ENCODE measurements around the gene RUBCNL.
A peak's percentile ranks its signal among the peaks of the same experiment; 100 is the strongest.
"Not testable (repeated sequence)": the region's sequence is repeated elsewhere in the genome, so short reads cannot be mapped to it uniquely, and the experiment has no call there.

The RUBCNL gene

DNA sequence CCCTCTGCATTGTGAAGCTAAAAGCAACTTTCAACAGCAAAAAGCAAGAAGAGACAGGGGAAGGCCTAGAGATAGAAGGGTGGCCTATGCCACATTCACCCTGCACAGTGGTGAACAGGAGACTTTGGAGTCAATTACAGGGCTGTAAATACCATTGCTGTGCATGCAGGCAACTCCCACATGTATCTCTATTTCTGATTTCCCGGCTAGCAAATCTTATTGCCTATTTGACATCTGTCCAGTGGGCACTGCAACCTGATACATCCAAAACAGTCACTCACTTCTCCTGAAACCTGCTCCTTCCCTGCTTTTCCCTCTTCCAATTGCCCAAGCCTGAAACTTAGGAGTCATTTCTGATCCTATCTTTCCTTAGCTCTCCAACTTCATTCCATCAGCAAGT, 13.4 kb downstream of the RUBCNL start:
- DNase-seq (ENCODE audit: low spot score), result no peak

DNA sequence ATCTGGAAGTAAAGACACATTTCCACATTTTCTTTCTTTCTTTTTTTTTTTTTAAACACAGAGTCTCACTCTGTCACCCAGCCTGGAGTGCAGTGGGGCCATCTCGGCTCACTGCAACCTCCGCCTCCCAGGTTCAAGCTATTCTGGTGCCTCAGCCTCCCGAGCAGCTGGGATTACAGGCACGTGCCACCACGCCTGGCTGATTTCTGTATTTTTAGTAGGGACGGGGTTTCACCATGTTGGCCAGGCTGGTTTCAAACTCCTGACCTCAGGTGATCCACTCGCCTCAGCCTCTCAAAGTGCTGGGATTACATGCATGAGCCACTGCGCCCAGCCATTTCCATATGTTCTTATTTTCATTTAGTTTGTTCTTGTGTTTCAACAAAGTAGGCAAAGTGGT, 14.1 kb downstream of the RUBCNL start:
- not testable (repeated sequence) for DNase-seq (ENCODE audit: low spot score)

- DNase-seq (ENCODE audit: low spot score), result no peak
These were observed 15.0 kb downstream of the RUBCNL start for GRCh38 chr13:46372071-46372470.

GRCh38 chr13:46369506-46370277, 17.4 kb downstream of the RUBCNL start:
- no peak for DNase-seq (ENCODE audit: low spot score)

- no peak for DNase-seq (ENCODE audit: low spot score)
These were observed 19.3 kb downstream of the RUBCNL start for GRCh38 chr13:46367617-46368327.

DNA sequence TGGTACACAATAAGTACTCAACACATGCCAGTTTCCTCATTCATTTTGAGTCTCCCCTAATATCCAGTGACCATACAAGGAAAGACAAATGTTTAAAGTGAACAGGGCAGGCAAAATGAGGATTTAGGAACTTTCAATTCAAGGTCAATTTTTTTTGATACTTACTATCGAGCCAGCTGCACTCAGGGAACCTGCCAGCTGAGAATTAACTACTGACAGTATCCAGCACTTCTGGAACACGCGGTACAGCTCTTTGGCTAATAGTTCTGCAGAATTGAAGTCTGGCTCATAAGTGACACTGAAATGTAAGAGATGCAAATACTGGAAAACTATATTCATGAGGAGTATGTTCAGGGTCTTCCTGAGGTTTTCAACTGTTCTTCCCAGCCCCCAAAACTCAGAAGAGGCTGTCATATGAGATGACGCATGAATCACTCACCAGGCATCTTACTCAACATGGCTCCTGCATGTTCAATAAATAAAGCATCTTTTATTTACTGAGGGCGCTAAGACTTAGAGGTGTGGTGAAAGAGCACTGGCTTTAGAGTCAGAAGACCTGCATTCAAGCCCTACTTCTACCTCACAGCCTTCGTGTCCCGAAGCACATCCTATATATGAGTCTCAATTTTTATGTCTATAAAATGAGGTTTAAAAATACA, 25.6 kb downstream of the RUBCNL start:
- no peak for DNase-seq (ENCODE audit: low spot score)

DNA sequence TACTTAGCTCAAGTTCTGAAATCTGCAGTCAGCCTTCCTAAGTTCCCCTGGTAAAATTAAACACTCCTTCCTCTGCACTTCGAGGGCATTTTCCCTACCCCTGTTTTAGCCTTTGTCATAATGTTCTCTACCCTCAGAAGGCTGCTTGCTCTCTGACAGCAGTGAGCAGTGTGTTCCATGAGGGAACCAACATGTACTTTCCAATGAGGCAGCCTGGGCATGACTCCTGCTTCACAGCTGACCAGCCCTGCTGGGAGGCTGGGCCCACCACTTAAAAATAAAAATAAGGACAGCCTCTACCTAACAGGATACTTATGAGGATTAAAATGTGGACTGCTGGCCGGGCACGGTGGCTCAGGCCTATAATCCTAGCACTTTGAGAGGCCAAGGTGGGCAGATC, 26.4 kb downstream of the RUBCNL start:
- no peak for DNase-seq (ENCODE audit: low spot score)

DNA sequence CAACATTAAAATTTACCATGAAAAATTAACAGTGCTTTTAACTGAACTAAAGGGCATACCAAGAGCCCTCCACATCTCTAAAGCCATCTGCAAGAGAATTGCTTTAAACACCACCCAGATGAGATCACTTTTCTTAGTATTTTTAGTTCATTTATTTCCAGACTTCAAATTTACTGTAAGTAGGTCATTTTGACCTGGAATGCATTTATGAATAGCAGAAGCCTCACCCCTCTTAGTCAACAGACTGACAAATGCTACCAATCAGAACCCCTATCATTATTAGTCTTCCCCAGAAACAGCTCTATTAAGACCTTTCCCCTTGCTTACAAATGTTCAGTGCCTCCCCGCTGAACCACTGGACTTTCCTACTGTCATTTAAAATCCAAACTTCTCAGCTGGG, 27.3 kb downstream of the RUBCNL start:
- no peak for DNase-seq (ENCODE audit: low spot score)

DNA sequence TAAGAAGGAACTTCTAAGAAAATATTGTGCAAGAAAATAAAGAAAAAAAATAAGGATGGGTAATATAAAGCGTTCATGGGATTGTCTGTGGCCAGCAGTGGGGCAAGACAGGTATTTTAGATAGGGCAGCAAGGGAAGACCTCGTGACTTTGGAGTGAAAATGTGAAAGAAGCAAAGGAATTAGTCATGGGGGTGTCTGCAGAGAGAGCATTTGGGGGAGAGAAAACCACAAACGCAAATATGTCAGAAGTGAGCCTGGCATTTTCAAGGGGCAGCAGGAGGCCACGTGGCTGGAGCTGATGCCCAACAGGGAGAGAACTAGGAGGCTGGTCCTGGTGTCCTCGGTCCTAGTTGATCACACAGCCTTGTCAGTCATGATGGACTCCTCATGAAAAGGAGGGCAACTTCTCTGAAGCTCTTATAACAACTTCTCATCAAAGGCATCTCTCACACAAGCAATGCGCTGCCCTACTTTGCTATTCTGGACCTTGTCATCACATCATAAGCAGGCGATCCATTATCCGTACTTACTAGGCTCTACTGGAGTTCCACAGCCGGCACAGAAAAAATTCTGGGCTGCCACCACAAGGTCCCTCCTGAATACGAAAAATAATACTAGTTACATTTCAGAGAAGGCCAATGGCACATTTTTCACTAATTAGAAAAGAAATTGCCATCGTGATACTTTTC, 31.0 kb downstream of the RUBCNL start:
- DNase-seq (ENCODE audit: low spot score), result no peak

- DNase-seq (ENCODE audit: low spot score), result no peak
These were observed 32.0 kb downstream of the RUBCNL start for GRCh38 chr13:46355088-46355468.

DNA sequence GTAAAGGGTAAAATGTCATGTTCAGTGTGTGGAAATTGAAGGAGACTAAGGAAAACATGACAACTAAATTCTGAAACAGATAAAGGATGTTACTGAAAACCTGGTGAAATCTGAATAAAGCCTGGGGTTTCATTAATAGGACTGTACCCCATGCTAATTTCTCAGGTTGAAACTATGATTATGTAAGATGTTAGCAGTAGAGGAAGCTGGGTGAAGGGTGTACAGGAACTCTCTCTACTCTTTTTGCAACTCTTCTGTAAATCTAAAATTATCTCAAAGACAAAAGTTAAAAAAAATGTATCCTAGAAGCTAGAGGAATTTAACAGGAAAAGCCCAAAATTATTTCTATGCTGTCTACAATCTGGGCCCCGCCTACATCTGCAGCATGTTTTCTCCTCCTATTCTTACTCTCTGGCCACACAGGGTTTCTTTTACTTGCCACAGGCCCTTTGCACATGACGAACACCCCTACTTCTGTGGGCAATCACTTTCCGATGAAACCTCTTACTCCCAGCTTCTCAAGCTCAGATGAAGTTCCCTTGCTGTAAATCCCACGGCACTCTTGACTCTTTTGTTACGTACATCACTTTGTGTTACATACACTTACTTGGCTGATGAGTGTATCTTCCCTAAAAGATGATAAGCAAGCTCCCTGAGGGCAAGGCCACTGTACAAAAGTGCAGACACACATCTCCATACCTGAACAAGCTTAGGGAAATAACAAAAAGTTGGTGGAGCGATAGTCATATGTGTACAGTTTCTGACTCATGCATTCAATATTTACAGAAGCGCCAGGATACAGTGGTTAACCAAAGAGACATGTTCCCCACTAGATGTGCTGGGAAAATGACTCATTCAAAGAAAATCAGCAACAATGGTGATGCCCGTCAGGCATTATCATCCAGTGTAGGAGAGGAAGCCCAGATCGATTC, 32.6 kb downstream of the RUBCNL start:
- DNase-seq (ENCODE audit: low spot score), result no peak

GRCh38 chr13:46352805-46353204, 34.2 kb downstream of the RUBCNL start:
- DNase-seq (ENCODE audit: low spot score), result no peak

DNA sequence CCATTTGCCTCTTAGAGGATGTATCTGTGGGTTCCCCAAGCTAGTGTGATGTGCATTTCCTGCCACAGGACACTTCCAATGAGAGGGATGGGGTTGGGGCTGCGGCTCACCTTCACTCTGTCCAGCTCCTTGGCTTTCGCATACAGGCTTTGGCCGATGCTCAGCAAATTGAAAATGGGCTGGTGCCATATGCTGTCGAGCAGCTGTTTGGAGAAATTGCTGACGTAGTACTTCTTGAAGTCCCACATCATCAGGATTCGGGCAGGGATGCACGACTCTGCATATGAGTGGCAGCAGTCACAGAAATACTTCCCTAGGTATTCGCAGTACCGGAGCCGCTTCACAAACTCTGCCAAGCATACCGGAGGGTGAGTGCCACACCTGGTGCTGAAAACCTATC, 37.0 kb downstream of the RUBCNL start:
- DNase-seq (ENCODE audit: low spot score), result no peak

GRCh38 chr13:46348961-46349360, 38.1 kb downstream of the RUBCNL start:
- no peak for DNase-seq (ENCODE audit: low spot score)

- DNase-seq (ENCODE audit: low spot score), result no peak
These were observed 39.8 kb downstream of the RUBCNL start for GRCh38 chr13:46347277-46347676.

DNA sequence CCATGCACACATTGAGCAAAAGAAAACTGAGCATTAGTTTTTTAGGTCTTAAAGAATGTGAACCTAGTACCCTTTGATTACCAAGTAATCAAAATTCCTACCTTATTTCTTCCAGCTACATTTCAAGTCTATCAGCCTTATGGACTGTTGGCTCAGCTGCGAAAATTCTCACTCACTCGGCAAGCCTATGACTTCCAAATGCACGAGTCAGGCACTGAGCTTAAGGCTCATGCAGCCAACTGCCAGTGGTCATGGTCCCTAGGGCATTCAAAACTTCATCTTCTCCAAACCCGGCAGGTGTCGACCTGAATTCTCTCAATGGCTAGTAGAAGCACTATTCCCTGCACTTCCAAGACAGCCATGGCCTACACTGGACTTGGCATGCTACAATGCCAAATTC, 41.2 kb downstream of the RUBCNL start:
- no peak for DNase-seq (ENCODE audit: low spot score)

DNA sequence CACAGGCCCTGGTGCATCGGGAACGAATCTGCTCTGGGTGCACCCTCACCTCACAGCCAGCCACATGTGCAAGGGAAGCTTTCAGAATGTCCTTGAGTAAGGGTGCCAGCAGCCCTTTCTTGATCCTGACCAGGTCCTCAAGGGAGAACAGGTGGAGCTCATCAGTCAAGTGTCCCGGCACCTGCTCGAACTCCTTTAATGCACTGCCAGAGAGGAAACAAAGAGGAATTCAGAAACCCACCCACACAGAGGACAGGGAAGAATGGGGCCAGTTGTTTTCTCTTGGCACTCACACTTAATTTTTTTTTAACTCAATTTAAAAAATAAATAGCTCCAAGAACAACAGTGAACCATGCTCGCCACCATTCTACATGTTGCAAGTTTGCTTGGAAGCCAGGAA, 41.7 kb downstream of the RUBCNL start:
- no peak for DNase-seq (ENCODE audit: low spot score)

DNA sequence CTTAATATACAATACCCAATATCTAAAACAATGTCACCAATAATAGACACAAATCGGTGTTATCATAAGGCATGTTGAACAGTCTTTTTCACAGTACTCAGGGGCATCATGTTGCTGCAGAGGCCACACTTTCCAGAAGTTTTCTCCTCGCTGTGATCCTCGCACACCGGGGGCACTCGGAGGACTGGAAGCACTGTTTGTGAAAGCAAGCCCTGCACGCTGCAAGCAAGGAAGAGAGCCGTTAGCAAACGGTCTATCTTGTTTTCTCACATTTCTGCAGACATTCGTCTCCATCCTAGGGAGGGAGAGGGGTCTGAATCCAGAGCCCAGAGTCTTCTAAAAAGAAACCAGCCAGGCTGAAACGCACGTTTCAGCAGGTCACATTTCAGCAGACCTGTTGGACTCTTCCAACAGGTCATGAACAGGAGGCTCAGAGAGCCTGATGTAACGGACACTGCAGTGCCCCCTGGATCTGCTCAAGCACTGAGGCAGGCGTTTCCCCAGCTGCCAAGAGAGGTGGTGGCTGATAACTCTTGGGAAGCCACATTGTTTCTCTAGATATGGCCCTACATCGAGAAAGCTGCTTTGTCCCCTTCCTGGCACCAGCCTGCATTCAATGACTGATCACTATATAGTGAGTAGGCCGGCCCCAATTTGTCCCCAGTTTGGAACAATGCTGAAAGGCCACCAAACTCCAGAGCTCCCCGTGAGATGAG, 43.6 kb downstream of the RUBCNL start:
- peak; percentile 59 for DNase-seq (ENCODE audit: low spot score)

GRCh38 chr13:46342538-46342937, 44.5 kb downstream of the RUBCNL start:
- DNase-seq (ENCODE audit: low spot score), result peak; percentile 13

DNA sequence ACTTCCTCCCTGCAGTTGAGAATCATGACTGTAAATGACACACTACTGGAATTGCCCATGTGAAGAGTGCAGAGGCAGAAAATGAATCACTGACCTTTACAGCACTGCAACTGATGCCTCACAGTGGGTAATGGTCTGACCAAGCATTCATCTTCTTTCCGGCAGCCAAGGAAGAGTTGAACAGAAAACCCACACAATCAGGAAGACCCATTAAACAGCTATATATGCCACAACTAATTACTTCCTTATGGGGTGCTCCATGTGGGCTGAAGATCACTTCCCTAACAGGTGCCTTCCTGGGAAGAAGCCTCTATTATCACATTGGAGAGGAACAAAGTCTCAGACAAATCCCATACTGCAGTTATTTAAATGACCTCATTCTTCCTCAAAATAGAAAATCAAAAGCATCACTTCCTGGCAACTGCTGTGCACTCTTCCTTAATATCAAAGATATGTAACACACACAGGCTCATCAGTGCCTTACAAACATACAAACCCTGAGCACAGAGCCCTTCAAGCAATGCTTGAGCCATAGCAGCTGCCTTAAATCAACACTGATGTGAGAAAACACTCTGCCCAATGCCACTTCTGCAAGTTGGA, 45.8 kb downstream of the RUBCNL start:
- DNase-seq (ENCODE audit: low spot score), result no peak

All from hematopoietic multipotent progenitor cell treated with erythropoietin and hydrocortisone succinate and interleukin-3 and kit ligand, for 15 days (in vitro differentiated cells).